Activated CD4-positive, alpha-beta memory T cell treated with anti-CD3 and anti-CD28 coated beads for 36 hours (primary cell): ENCODE data around the gene LDB3. TPM values are rescaled to one million over a fixed set of nuclear protein-coding genes. Genes with fewer than 3 reads are reported as not detected.
A peak's percentile ranks its signal among the peaks of the same experiment; 100 is the strongest.

Experiments
- CTCF ChIA-PET: fragments of 350-600 bp; sonication (Branson Sonifier 250); formaldehyde crosslinking; loops from one replicate; lab custom pipeline; 2021; ENCODE audit warnings: antibody characterized with exemption, inconsistent platforms; lab: Charles Lee
- POLR2A ChIA-PET: fragments of 350-600 bp; sonication (Branson Sonifier 250); formaldehyde crosslinking; loops from one replicate; lab custom pipeline; 2021; ENCODE audit warnings: antibody characterized with exemption; lab: Charles Lee
- DNase-seq: peaks from one replicate; pipeline ENCODE4 v3.0.0-alpha.2; 2020
- H3K27ac Mint-ChIP-seq: one replicate; pipeline ENCODE4 v1.8.0; 2021; ENCODE audit warnings: mixed read lengths
- H3K27me3 Mint-ChIP-seq: one replicate; pipeline ENCODE4 v1.8.0; 2021; ENCODE audit warnings: mixed read lengths
- H3K36me3 Mint-ChIP-seq: one replicate; pipeline ENCODE4 v1.8.0; 2021; ENCODE audit warnings: mixed read lengths
- H3K4me1 Mint-ChIP-seq: one replicate; pipeline ENCODE4 v1.8.0; 2021; ENCODE audit warnings: low read depth, mixed read lengths
- H3K4me3 Mint-ChIP-seq: one replicate; pipeline ENCODE4 v1.8.0; 2021; ENCODE audit warnings: mild to moderate bottlenecking, mixed read lengths
- H3K9me3 Mint-ChIP-seq: one replicate; pipeline ENCODE4 v1.8.0; 2021; ENCODE audit warnings: mixed read lengths
- intact Hi-C: fragments of 100-400 bp; cut with micrococcal nuclease; formaldehyde crosslinking; loops from one replicate; pipeline ENCODE4 v1.15.1; 2023
- total RNA-seq, 2 experiments: library from RNA; stranded (reverse); gene quantifications; one replicate each; pipeline ENCODE4 v1.2.3, GENCODE V29; 2021

Gene LDB3, protein sequence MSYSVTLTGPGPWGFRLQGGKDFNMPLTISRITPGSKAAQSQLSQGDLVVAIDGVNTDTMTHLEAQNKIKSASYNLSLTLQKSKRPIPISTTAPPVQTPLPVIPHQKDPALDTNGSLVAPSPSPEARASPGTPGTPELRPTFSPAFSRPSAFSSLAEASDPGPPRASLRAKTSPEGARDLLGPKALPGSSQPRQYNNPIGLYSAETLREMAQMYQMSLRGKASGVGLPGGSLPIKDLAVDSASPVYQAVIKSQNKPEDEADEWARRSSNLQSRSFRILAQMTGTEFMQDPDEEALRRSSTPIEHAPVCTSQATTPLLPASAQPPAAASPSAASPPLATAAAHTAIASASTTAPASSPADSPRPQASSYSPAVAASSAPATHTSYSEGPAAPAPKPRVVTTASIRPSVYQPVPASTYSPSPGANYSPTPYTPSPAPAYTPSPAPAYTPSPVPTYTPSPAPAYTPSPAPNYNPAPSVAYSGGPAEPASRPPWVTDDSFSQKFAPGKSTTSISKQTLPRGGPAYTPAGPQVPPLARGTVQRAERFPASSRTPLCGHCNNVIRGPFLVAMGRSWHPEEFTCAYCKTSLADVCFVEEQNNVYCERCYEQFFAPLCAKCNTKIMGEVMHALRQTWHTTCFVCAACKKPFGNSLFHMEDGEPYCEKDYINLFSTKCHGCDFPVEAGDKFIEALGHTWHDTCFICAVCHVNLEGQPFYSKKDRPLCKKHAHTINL
- under 1 TPM; 0.12 to 0.43 TPM for total RNA-seq

DNA sequence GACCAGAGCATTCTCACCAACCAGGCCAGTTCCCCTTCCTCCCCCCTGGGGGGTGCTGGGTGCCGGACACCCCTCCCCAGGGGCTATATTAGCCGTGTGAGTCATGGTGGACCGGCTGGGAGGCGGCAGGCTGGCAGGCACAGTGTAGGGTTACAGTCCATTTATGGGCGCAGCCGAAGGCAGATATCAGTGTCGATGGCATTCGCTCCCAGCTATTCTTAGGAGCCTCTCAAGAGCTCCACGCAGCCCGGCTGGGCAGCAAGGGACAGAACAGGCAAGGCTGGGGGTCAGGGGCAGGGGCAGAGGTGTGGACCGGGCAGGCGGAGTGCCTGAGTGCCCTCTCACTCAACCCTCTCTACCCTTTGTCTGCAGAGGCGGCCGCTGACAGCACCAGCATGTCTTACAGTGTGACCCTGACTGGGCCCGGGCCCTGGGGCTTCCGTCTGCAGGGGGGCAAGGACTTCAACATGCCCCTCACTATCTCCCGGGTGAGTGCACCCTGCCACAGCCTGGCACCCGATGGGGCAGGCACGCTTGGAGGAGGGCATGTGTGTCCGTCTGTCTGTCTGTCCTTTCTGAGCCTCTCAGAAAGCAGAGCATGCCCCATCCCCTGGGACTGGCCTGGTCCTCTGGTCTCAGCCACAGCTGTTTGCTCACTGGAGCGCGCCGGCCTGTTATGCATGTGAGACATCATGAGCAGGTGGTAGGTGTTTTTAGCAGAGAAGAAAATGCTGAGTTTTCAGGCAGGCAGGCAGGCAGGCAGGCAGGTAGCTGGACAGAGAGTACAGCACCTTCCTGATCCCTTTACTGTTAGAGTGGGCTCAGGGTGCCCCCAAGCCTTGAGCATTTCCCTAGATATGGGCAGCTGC lies at the start of gene LDB3:
Gene LDB3, plus strand, starts transcription at position 215 of the 869 bp plus-strand sequence. Its CDS starts 181 bp downstream, at position 396.
- intact Hi-C loops: no loop called here
- no peak for DNase-seq
- Mint-ChIP-seq H3K36me3 (no peaks in the 10 kb centered on the region), H3K4me3 (no peak within 1 kb of the TSS), H3K27me3 (no peaks in the 10 kb centered on the region), H3K27ac (no peak within 1 kb of the TSS), H3K4me1 (no peaks in the 10 kb centered on the region), H3K9me3 (no peaks in the 10 kb centered on the region)
- ChIA-PET CTCF (no interaction called here), POLR2A (no interaction called here)

DNA sequence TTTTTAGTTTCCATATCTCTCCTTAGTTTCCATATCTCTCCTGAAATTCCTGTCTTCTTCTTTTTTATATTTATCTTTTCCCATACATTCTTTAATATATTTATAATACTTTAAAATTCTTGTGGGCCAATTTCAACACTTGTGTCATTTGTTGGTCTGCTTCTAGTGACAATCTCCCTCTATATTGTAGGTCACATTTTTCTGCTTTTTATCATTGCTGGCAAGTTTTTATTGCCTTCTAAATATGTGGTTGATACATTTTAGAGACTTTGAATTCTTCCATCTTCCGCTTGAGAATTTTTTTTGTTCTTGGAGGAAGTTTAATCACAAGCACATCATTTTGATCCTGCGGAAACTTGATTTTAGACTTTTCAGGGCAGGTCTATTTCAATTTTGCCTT lies 40.0 kb upstream of the LDB3 start:
- no peak for DNase-seq
- CTCF ChIA-PET: no interaction called here
- Mint-ChIP-seq H3K27me3 (peaks cover 24% of the 10 kb centered on the region), H3K4me1 (peaks cover 3% of the 10 kb centered on the region), H3K9me3 (no peaks in the 10 kb centered on the region), H3K36me3 (no peaks in the 10 kb centered on the region), H3K4me3 (no peak overlapping the region), H3K27ac (no peak overlapping the region)
- intact Hi-C loops: no loop called here
- POLR2A ChIA-PET: no interaction called here

DNA sequence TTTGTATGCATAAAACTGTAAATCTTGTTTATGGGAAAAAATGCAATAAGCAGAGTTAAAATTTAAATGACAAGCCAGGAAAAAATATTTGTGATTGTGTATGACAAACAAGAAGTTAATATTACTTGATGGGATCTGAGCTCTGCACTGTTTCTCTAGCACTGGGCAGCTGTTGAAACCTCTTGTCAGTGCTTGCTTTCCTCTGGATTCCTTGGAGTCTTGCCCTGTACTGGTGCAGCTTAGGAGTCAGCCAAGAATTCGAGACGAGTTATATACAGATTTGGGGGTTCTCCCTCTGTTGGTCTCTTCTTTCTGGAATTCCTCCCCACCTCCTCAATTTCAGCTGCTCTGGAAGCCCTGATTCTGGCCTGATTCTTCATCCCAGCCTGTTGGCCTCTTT lies 38.2 kb upstream of the LDB3 start:
- no peak overlapping the region for H3K4me3 Mint-ChIP-seq
- ChIA-PET CTCF (interaction anchor here (1.1 kb wide), 1 partner anchor 15 kb away, joined by 3 read pairs; no protein-coding TSS in a partner anchor), POLR2A (no interaction called here)
- no peaks in the 10 kb centered on the region for H3K36me3 Mint-ChIP-seq
- peaks cover 3% of the 10 kb centered on the region for H3K4me1 Mint-ChIP-seq
- no peak overlapping the region for H3K27ac Mint-ChIP-seq
- peaks cover 33% of the 10 kb centered on the region for H3K27me3 Mint-ChIP-seq
- intact Hi-C loops: no loop called here
- DNase-seq: no peak
- no peaks in the 10 kb centered on the region for H3K9me3 Mint-ChIP-seq

DNA sequence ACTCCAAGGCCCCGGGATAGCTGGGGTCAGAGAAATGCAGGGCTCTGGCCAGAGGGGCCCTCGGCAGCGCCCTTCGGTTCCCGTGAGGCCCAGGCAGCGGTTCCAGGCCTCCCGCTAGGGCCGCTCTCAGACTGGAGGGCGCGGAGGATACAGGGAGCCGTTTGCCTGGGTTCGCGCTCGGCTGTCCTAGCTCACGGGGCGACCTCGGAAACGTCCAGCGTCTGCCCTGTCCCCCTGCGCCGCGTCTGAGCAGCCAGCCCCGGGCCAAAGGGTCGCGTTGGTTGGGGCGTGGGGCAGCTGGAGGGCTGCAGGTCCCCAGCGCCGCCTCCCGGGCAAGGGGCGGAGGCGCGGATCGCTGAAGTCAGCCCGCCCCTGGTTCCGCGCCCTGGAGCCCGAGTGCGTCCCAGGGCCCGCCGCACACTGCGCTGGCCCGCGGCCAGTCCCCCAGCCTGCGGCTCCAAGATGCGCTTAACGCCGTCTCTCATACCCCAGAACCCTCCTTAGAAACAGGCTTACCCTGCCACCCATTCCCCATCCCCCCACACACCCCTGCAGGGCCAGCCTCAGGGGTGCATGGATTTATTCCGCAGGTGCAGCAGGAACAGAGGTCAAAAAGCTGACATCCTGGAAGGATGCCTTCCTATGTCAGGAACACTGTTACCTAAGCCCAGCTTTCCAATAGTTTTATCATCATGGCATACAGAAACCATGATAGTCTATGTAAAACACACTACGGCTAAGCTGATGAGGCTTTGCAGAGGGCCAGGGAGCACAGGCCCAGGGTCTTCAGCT lies 36.1 kb upstream of the LDB3 start:
- no peak overlapping the region for H3K4me3 Mint-ChIP-seq
- POLR2A ChIA-PET: no interaction called here
- CTCF ChIA-PET: no interaction called here
- no peak for DNase-seq
- H3K36me3 Mint-ChIP-seq: no peaks in the 10 kb centered on the region
- H3K27ac Mint-ChIP-seq: no peak overlapping the region
- intact Hi-C loops: no loop called here
- H3K27me3 Mint-ChIP-seq: peaks cover 41% of the 10 kb centered on the region
- no peaks in the 10 kb centered on the region for H3K9me3 Mint-ChIP-seq
- peaks cover 3% of the 10 kb centered on the region for H3K4me1 Mint-ChIP-seq

DNA sequence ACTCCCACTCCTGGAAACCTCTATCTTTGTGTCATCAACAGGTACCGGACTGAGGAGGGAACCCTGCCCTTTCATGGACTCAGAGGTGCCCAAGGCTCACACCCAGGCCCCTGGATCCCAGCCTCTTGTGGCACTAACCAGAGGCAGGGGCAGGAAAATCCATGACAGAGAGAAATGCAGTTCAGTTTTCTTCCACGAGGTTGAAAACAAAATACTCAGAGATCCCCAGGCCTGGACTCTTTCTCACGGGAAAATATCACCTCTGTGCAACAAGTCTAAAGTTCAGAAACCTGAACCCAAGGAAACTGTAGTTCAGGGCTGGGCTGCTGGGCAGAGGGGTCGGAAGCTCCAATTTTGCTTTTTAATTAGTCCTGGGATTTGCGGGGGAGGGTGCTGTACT lies 35.4 kb upstream of the LDB3 start:
- intact Hi-C loops: no loop called here
- no peak overlapping the region for H3K4me3 Mint-ChIP-seq
- H3K9me3 Mint-ChIP-seq: no peaks in the 10 kb centered on the region
- no peak overlapping the region for H3K27ac Mint-ChIP-seq
- H3K4me1 Mint-ChIP-seq: peaks cover 3% of the 10 kb centered on the region
- CTCF ChIA-PET: no interaction called here
- peaks cover 41% of the 10 kb centered on the region for H3K27me3 Mint-ChIP-seq
- no peaks in the 10 kb centered on the region for H3K36me3 Mint-ChIP-seq
- DNase-seq: no peak
- POLR2A ChIA-PET: no interaction called here

DNA sequence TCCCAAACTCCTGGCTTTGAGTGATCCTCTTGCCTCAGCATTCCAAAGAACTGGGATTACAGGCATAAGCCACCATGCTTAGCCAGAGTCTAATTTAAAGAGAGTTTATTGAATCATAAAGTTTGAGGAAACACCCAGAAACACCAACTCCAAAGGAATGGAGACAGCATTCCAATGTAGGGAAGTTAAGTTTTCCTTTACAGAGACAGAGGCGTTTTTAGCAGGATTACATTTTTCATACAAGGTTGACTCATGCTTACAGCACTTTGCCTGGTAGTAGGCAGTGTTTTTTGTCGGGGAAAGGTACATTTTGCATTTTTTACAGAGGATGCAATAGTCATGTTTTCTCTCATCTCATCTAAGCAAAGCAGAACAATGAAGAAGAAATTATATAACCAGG lies 32.9 kb upstream of the LDB3 start:
- CTCF ChIA-PET: no interaction called here
- intact Hi-C loops: no loop called here
- H3K36me3 Mint-ChIP-seq: no peaks in the 10 kb centered on the region

DNA sequence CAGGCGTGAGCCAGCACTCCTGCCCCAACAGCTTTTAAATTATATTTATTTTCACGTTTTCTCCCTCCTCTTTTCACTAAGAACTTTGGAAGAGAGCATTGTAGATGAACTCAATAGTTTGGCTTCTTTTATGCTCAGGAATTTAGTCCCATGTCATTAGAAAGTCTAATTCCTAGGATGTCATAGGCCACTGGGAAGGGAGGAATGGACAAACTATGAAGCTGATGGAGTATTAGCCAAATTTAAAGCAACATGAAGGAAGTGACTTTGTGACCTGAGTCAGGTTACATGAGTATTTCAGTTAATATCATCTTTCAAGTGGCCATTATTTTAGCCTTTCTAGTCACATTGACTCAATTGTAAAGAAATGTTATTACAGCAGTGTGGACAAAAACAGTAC lies 32.0 kb upstream of the LDB3 start:
- H3K4me3 Mint-ChIP-seq: no peak overlapping the region
- H3K9me3 Mint-ChIP-seq: no peaks in the 10 kb centered on the region
- no peaks in the 10 kb centered on the region for H3K36me3 Mint-ChIP-seq
- peaks cover 40% of the 10 kb centered on the region for H3K27me3 Mint-ChIP-seq
- intact Hi-C loops: no loop called here
- POLR2A ChIA-PET: no interaction called here
- peaks cover 3% of the 10 kb centered on the region for H3K4me1 Mint-ChIP-seq
- H3K27ac Mint-ChIP-seq: no peak overlapping the region
- CTCF ChIA-PET: no interaction called here
- DNase-seq: no peak

More for the DNA sequence above, 32.9 kb upstream of the LDB3 start:
- Mint-ChIP-seq H3K9me3 (no peaks in the 10 kb centered on the region), H3K27ac (no peak overlapping the region), H3K4me3 (no peak overlapping the region), H3K27me3 (peaks cover 44% of the 10 kb centered on the region), H3K4me1 (peaks cover 3% of the 10 kb centered on the region)
- POLR2A ChIA-PET: no interaction called here
- DNase-seq: no peak

DNA sequence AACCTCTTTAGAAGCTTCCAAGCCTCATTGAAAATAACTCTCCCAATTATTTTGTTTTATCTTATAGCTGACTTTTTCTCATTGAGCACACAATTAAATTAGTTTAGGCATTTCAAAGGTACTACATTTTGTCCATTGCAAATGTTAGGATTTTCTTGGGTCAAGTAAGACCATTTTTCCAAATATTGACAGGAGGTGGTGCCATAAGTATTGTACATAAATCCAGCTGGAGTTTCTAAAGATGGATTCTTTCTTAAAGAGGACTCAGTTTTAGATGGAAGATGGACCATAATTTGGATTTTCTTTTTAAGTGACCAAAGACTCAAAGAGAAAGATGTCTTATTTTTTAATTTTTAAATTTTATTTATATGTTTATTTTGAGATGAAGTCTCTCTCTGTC lies 26.3 kb upstream of the LDB3 start:
- intact Hi-C loops: no loop called here
- POLR2A ChIA-PET: no interaction called here
- peaks cover 9% of the 10 kb centered on the region for H3K27me3 Mint-ChIP-seq
- no peak for DNase-seq
- H3K4me1 Mint-ChIP-seq: peaks cover 5% of the 10 kb centered on the region
- peaks cover 5% of the 10 kb centered on the region for H3K36me3 Mint-ChIP-seq
- no peak overlapping the region for H3K4me3 Mint-ChIP-seq
- peaks cover 7% of the 10 kb centered on the region for H3K9me3 Mint-ChIP-seq
- CTCF ChIA-PET: no interaction called here
- H3K27ac Mint-ChIP-seq: no peak overlapping the region

DNA sequence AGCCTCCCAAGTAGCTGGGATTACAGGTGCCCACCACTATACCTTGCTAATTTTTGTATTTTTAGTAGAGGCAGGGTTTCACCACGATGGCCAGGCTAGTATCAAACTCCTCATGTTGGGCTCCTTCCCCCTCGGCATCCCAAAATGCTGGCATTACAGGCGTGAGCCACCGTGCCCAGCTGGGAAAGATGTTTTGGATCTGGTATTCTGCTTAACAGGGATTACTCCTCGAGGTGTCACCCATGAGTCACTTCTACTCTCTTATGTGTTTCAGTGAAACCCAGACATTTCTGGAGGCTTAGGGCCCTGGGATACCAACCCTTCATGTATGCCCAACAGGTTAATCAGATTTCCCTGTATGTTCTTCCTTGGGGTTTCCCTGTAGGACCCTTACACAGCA lies 25.8 kb upstream of the LDB3 start:
- no peak overlapping the region for H3K27ac Mint-ChIP-seq
- peaks cover 7% of the 10 kb centered on the region for H3K27me3 Mint-ChIP-seq
- H3K4me1 Mint-ChIP-seq: peaks cover 5% of the 10 kb centered on the region
- H3K9me3 Mint-ChIP-seq: peaks cover 7% of the 10 kb centered on the region
- H3K36me3 Mint-ChIP-seq: peaks cover 5% of the 10 kb centered on the region
- H3K4me3 Mint-ChIP-seq: no peak overlapping the region
- DNase-seq: no peak
- intact Hi-C loops: no loop called here
- CTCF ChIA-PET: no interaction called here
- POLR2A ChIA-PET: no interaction called here

DNA sequence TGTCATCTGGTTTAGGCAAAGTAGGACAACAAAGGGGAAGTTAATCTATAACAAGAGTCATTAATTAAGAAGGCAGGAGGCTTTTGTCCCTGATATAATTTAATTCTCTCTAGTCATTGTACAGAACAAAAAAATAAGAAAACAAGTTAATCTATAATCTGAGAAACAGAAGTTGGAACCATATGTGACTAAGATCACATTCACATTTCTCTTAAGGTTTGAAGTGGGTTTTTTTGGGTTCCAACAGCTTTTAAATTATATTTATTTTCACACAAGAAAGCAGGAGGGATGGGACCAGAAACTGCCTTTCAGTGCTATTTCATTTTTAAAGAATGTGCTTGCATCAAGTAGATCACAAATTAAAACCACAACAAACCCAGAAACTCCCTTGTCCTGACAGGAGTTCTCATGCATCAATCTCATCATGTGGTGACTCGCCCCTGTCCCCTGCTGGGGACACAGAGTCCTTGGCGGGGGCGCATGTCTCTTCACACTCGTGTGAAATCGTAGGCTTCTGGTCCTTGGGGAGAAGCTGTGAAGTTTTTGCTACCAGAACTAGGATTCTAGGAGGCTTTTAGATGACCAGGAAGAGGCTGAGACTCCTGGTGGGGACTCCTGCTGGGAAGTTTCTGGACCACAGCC lies 24.0 kb upstream of the LDB3 start:
- H3K27me3 Mint-ChIP-seq: peaks cover 7% of the 10 kb centered on the region
- POLR2A ChIA-PET: no interaction called here
- intact Hi-C loops: no loop called here
- DNase-seq: peak; percentile 18
- peaks cover 5% of the 10 kb centered on the region for H3K4me1 Mint-ChIP-seq
- peaks cover 7% of the 10 kb centered on the region for H3K9me3 Mint-ChIP-seq
- H3K4me3 Mint-ChIP-seq: no peak overlapping the region
- no peak overlapping the region for H3K27ac Mint-ChIP-seq
- CTCF ChIA-PET: interaction anchor here (0.7 to 1.2 kb wide), 2 partner anchors 14 to 59 kb away, joined by 3 to 4 read pairs; no protein-coding TSS in a partner anchor
- peaks cover 5% of the 10 kb centered on the region for H3K36me3 Mint-ChIP-seq

DNA sequence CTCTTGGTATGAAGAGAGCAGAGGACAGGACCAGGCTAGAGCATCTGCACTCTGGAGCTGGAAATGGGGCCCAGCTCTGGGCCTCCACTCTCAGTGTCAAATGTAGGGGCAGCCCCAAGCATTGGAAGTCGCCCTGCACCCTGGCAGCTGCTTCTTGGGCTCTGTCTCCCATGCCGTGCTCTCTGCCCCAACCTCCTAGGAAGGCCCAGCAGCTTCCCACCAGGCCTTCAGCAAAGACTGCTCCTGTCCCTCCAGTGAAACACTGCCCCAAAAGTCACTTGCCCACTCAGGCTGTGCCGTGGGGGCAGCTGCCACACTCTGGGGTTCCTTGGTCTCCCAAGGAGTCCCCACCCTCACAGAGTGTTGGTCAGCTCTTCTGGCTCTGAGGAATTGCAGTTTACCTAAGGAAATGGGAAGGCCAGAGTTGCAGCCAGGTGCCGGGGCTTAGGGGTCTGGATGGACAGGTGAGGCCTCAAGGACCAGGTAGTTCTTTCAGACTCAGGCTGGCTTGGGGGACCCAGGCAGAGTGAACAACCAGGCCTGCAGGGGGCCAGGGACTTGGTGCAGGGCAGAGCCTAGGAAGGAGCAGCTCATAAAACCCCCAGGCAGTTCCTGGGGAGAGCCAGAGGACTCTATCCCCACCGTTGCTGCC lies 23.4 kb upstream of the LDB3 start:
- H3K4me3 Mint-ChIP-seq: no peak overlapping the region
- H3K27me3 Mint-ChIP-seq: peaks cover 7% of the 10 kb centered on the region
- H3K4me1 Mint-ChIP-seq: peaks cover 5% of the 10 kb centered on the region
- H3K9me3 Mint-ChIP-seq: peaks cover 7% of the 10 kb centered on the region
- no peak overlapping the region for H3K27ac Mint-ChIP-seq
- ChIA-PET POLR2A (no interaction called here), CTCF (interaction anchor here (0.7 kb wide), 1 partner anchor 14 kb away, joined by 3 read pairs; no protein-coding TSS in a partner anchor)
- H3K36me3 Mint-ChIP-seq: peaks cover 5% of the 10 kb centered on the region
- DNase-seq: no peak
- intact Hi-C loops: no loop called here
